Spleen (tissue), 13 donors: ENCODE measurements around the gene REV3L. TPM values are rescaled to one million over a fixed set of nuclear protein-coding genes. Genes with fewer than 3 reads are reported as not detected.

Experiments used
- DNase-seq: peaks from one replicate; pipeline ENCODE4 v3.0.0-alpha.2; 2020
- H3K27ac ChIP-seq, 8 donors: fragments of 200-600 bp; sonication (generic) in 7 of 8; 1 replicate in 4 of 8; 2 replicates in 4 of 8; pipeline versions ENCODE4 v1.5.0 to v1.8.0; 2016 to 2021; ENCODE audit warnings: inconsistent platforms in 4 of 8, mild to moderate bottlenecking in 4 of 8, moderate library complexity in 1 of 8
- H3K27me3 ChIP-seq, 7 donors: fragments of 200-600 bp; sonication (generic) in 6 of 7; replicated peaks in 1 of 7; 1 replicate in 4 of 7; 2 replicates in 3 of 7; pipeline versions ENCODE4 v1.5.0 to v1.8.0; 2016 to 2021; ENCODE audit warnings: inconsistent platforms in 3 of 7, mild to moderate bottlenecking in 1 of 7
- H3K36me3 ChIP-seq, 6 donors: fragments of 200-600 bp; sonication (generic) in 5 of 6; 1 replicate in 4 of 6; 2 replicates in 2 of 6; pipeline versions ENCODE4 v1.5.0 to v1.8.0; 2016 to 2021; ENCODE audit warnings: inconsistent platforms in 2 of 6
- H3K4me1 ChIP-seq, 6 donors: fragments of 200-600 bp; sonication (generic) in 5 of 6; 1 replicate in 3 of 6; 2 replicates in 3 of 6; pipeline versions ENCODE4 v1.5.0 to v1.8.0; 2016 to 2021; ENCODE audit warnings: inconsistent platforms in 3 of 6
- H3K4me3 ChIP-seq, 8 donors: fragments of 200-600 bp; sonication (generic) in 7 of 8; 1 replicate in 4 of 8; 2 replicates in 4 of 8; pipeline versions ENCODE4 v1.5.0 to v1.8.0; 2016 to 2021; ENCODE audit warnings: inconsistent platforms in 4 of 8, mild to moderate bottlenecking in 4 of 8, moderate library complexity in 2 of 8
- H3K9me3 ChIP-seq, 8 donors: fragments of 200-600 bp; sonication (generic) in 7 of 8; 1 replicate in 4 of 8; 2 replicates in 4 of 8; pipeline versions ENCODE4 v1.5.0 to v1.8.0; 2016 to 2021; ENCODE audit warnings: inconsistent platforms in 4 of 8
- POLR2A ChIP-seq, 3 donors: fragments of 450-650 bp; IDR thresholded peaks; one replicate each; pipeline ENCODE4 v1.5.1; 2017; ENCODE audit warnings: antibody characterized with exemption in 3 of 3, mild to moderate bottlenecking in 1 of 3
- POLR2AphosphoS5 ChIP-seq, 3 donors: sonication (generic); formaldehyde crosslinking; IDR thresholded peaks; one replicate each; pipeline ENCODE4 v1.5.1; 2017; ENCODE audit warnings: antibody characterized with exemption in 3 of 3
- WGBS, 5 donors: extraction: QIAGEN DNeasy Blood & Tissue Kit in 3 of 5; methylation state at CpG; one replicate each; pipeline versions ENCODE4 v1.1.5 to v1.1.7; 2013 to 2018; 5-methylcytosine and 5-hydroxymethylcytosine counted together
- intact Hi-C: fragments of 100-400 bp; cut with DNase I; formaldehyde crosslinking; loops from one replicate; pipeline ENCODE4 v1.15.0; 2023; ENCODE audit warnings: low total_unique reads
- long read RNA-seq, 2 donors: transcript quantifications; one replicate each; lab custom pipeline, GENCODE V29; 2026
- polyA plus RNA-seq, 3 donors: library from polyadenylated mRNA; stranded (reverse); fragments of 200-250 nt; gene quantifications; one replicate each; pipeline ENCODE4 v1.2.1, GENCODE V29; 2013
- total RNA-seq, 7 donors: library from RNA; depleted of rRNA in 3 of 7; stranded (reverse); fragments of >200 nt in 3 of 7; fragmentation: NEBNext Ultra II Directional in 4 of 7; extraction: Animal tissue kit (Norgen Biotek cat#: 25700) in 4 of 7; gene quantifications; one replicate each; pipeline versions ENCODE4 v1.1.0 to v1.2.1, GENCODE V29; 2016 to 2021
- TF ChIP-seq, protein P1 (sequence below), 11 experiments: fragments of 200-600 bp in 7 of 11; fragments of 450-650 bp in 4 of 11; sonication (generic) in 4 of 11; IDR thresholded peaks in 8 of 11; conservative IDR thresholded peaks in 3 of 11; 1 replicate in 7 of 11; 2 replicates in 4 of 11; pipeline versions ENCODE4 v1.4.0 to v1.8.0; 2016 to 2021; ENCODE audit warnings: antibody characterized with exemption in 11 of 11, inconsistent platforms in 4 of 11, mild to moderate bottlenecking in 1 of 11
- donor health status: healthy with polysubstance abuse.
- donor health status: DM: no; HTN: no; CAD: no; lungs with moderate emphysema.
- donor health status: DM: no; HTN: no; CAD: no.
- donor health status: Bipolar disorder and iron deficiency.
- donor health status: healthy.
- donor health status: DM: no; HTN: no; CAD: no.
- donor health status: DM: yes; HTN: yes; CAD: no.

The REV3L gene
- total RNA-seq (10 to 100 TPM; 20.2 to 60.9 (median 37.0) TPM), polyA plus RNA-seq (1 to 10 TPM; 7.7 to 9.2 (median 8.4) TPM)
- long read RNA-seq, donor 1, partial matches to known transcripts, result 0 of 1 reads
- long read RNA-seq, donor 1, other reads (novel, unspliced or antisense), result 0 of 1 reads
- long read RNA-seq, donor 2, result 0 reads

DNA sequence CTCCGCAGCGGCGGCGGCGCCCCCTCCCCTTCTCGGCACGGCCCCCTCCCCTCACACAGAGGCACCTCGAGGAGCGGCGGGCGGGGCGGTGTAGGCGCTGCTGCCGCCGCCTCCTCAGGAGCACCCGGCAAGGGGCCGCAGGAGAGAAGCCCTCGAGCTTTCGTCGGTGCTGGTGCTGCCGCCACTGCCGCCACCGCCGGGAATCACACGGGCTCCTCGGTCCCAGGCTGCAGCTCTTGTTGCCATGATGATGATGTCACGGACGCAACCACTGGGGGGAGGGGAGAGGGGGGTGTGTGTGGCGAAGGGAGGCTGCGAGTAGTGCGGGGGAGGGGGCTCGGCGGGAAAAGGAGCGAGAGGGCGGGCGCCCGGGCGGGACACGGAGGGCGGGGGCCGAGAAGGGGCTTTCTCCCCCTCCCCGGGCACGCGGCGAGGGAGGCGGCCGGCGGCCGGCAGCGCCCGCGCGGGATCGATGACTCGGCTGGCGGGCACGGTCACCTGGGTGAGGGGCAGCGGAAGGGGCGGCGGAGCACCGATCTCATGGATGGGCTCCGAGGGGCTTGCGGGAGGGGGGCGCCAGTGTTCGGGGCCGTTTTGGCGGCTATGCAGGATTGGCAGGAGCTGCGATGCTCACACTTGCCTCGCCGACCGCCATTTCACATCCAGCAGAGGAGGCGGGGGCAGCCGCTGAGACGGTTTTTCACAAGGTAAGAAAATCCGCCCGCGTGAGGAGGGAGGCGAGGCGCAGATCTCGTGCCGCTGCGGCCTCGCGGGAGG is at the start of gene REV3L:
TSS of gene REV3L (minus strand) at position 260 of the 777 bp plus-strand sequence. CDS start 330 bp downstream, outside the sequence.
- peaks cover 27 to 79% (median 58%) of the 10 kb centered on the region in 6 donors for H3K4me1 ChIP-seq
- TF ChIP-seq POLR2AphosphoS5 (IDR thresholded peaks at IDR 0.05), result peak; percentile 72 to 85 (median 83)
- TF ChIP-seq, protein P1, sequence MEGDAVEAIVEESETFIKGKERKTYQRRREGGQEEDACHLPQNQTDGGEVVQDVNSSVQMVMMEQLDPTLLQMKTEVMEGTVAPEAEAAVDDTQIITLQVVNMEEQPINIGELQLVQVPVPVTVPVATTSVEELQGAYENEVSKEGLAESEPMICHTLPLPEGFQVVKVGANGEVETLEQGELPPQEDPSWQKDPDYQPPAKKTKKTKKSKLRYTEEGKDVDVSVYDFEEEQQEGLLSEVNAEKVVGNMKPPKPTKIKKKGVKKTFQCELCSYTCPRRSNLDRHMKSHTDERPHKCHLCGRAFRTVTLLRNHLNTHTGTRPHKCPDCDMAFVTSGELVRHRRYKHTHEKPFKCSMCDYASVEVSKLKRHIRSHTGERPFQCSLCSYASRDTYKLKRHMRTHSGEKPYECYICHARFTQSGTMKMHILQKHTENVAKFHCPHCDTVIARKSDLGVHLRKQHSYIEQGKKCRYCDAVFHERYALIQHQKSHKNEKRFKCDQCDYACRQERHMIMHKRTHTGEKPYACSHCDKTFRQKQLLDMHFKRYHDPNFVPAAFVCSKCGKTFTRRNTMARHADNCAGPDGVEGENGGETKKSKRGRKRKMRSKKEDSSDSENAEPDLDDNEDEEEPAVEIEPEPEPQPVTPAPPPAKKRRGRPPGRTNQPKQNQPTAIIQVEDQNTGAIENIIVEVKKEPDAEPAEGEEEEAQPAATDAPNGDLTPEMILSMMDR (IDR thresholded peaks at IDR 0.05 in 8 of 11, conservative IDR thresholded peaks at IDR 0.05 in 3 of 11), result peak in 1 of 11 experiments; percentile 32
- peak; percentile 2 to 81 (median 29) for TF ChIP-seq POLR2A (IDR thresholded peaks at IDR 0.05)
- WGBS, 5 donors, result 0 to 4% (median 1%) methylated on average over 5 to 84 of the region's 84 CpGs
- peak within 1 kb of the TSS; percentile 99 to 100 (median 99) for H3K27ac ChIP-seq
- peaks cover 0 to 2% (median 0%) of the 10 kb centered on the region in 6 donors for H3K36me3 ChIP-seq
- peak within 1 kb of the TSS; percentile 76 to 94 (median 90) for H3K4me3 ChIP-seq
- no peaks in the 10 kb centered on the region for H3K27me3 ChIP-seq
- intact Hi-C loops, result loop anchor here (5.0 kb wide), 1 partner anchor 226 kb away; a partner anchor contains a TSS
- DNase-seq, result peak; percentile 96
- H3K9me3 ChIP-seq, result no peaks in the 10 kb centered on the region

- Histone ChIP-seq H3K27ac (no peak overlapping the region), H3K36me3 (no peaks in the 10 kb centered on the region), H3K4me3 (no peak overlapping the region), H3K4me1 (peaks cover 0 to 22% (median 8%) of the 10 kb centered on the region in 6 donors), H3K9me3 (no peaks in the 10 kb centered on the region), H3K27me3 (no peaks in the 10 kb centered on the region)
- TF ChIP-seq POLR2AphosphoS5 (IDR thresholded peaks at IDR 0.05), result no peak
- TF ChIP-seq, protein P1 (IDR thresholded peaks at IDR 0.05 in 8 of 11, conservative IDR thresholded peaks at IDR 0.05 in 3 of 11), result no peak
- intact Hi-C loops, result no loop called here
- DNase-seq, result no peak
- 94 to 100% (median 99%) methylated on average over 5 of the region's 5 CpGs for WGBS, 5 donors
These were observed 48.2 kb upstream of the REV3L start for GRCh38 chr6:111531185-111531584.

DNA sequence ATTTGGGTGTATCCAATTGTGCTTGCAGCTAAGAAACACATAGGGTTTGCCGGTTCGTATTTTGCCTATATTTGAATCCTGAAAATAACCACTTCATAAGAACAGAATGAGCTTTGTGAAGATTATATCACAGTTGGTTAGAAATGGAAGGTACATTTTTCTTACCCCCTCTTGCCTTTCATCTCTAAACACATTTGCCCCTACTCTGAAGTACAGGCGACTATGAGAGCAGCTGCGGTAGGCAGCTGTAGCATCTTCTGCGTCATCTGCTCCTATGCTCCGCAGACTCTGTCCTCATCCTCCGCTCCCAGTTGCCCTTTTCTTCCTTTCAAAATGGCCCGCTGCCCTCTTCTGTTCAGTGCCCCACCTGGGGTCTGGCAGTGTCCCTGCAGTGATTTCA is 47.6 kb upstream of the REV3L start:
- 91 to 97% (median 96%) methylated on average over 8 of the region's 8 CpGs for WGBS, 5 donors
- H3K27me3 ChIP-seq, result no peaks in the 10 kb centered on the region
- no peak overlapping the region for H3K4me3 ChIP-seq
- peaks cover 0 to 21% (median 8%) of the 10 kb centered on the region in 6 donors for H3K4me1 ChIP-seq
- intact Hi-C loops, result no loop called here
- no peaks in the 10 kb centered on the region for H3K9me3 ChIP-seq
- TF ChIP-seq POLR2AphosphoS5 (IDR thresholded peaks at IDR 0.05) (no peak), POLR2A (IDR thresholded peaks at IDR 0.05) (no peak)
- TF ChIP-seq, protein P1 (IDR thresholded peaks at IDR 0.05 in 8 of 11, conservative IDR thresholded peaks at IDR 0.05 in 3 of 11), result no peak
- H3K36me3 ChIP-seq, result no peaks in the 10 kb centered on the region
- DNase-seq, result no peak
- no peak overlapping the region for H3K27ac ChIP-seq

DNA sequence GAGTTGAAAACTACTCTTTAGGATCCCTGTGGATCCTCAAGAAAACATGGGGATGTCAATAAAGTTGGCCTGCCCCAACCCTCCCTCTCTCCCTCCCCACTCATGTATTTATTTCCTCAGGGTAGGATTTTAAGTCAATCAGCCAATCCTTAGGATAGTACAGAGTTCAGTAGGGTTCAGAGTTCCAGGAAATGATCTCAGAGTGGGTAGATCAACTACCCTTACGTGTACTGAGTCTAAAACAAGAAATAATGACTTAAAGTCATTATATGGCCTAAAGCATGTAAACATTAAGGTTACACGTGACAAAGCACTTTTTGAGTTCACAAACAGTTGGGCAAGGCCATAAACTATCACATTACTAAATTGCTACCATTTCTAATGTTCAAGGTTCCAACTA is 47.2 kb upstream of the REV3L start:
- H3K4me1 ChIP-seq, result peaks cover 0 to 21% (median 8%) of the 10 kb centered on the region in 6 donors
- no peak for DNase-seq
- no peaks in the 10 kb centered on the region for H3K36me3 ChIP-seq
- H3K4me3 ChIP-seq, result no peak overlapping the region
- no peak overlapping the region for H3K27ac ChIP-seq
- WGBS, 5 donors, result 76 to 85% (median 81%) methylated on average over 2 of the region's 2 CpGs
- intact Hi-C loops, result no loop called here
- H3K27me3 ChIP-seq, result no peaks in the 10 kb centered on the region
- H3K9me3 ChIP-seq, result no peaks in the 10 kb centered on the region
- TF ChIP-seq POLR2A (IDR thresholded peaks at IDR 0.05) (no peak), POLR2AphosphoS5 (IDR thresholded peaks at IDR 0.05) (no peak)
- TF ChIP-seq, protein P1 (IDR thresholded peaks at IDR 0.05 in 8 of 11, conservative IDR thresholded peaks at IDR 0.05 in 3 of 11), result no peak
